AG09309 (cell line): ENCODE results near the gene SELENOV.
"Not testable (repeated sequence)": the region's sequence is repeated elsewhere in the genome, so short reads cannot be mapped to it uniquely, and the experiment has no call there.

Experiments used
- DNase-seq: peaks from one replicate; pipeline ENCODE4 v3.0.0-alpha.2; 2010; ENCODE audit warnings: low read depth
- H3K4me3 ChIP-seq: 2 replicates; pipeline ENCODE4 v1.5.1; 2011; ENCODE audit warnings: mild to moderate bottlenecking, low read depth, low read length, moderate library complexity; ENCODE audit not compliant: control insufficient read depth
- CTCF ChIP-seq: IDR thresholded peaks from 2 replicates; pipeline ENCODE4 v1.5.1; 2011; ENCODE audit warnings: mild to moderate bottlenecking, low read depth, low read length, inconsistent platforms; ENCODE audit not compliant: insufficient read depth, control insufficient read depth; ENCODE audit errors: missing control alignments

Gene SELENOV

GRCh38 chr19:39471756-39472536 lies 43.0 kb upstream of the SELENOV start:
- TF ChIP-seq CTCF = no peak
- DNase-seq = no peak
- no peak overlapping the region for H3K4me3 ChIP-seq

GRCh38 chr19:39472746-39473442 lies 42.0 kb upstream of the SELENOV start:
- no peak for DNase-seq
- no peak for TF ChIP-seq CTCF

GRCh38 chr19:39473443-39473960 lies 41.4 kb upstream of the SELENOV start:
- TF ChIP-seq CTCF = no peak
- no peak for DNase-seq
- H3K4me3 ChIP-seq = no peak overlapping the region

More at GRCh38 chr19:39472746-39473442, 42.0 kb upstream of the SELENOV start:
- no peak overlapping the region for H3K4me3 ChIP-seq

GRCh38 chr19:39474139-39474620 lies 40.8 kb upstream of the SELENOV start:
- peak; percentile 89 for TF ChIP-seq CTCF
- no peak for DNase-seq
- H3K4me3 ChIP-seq = no peak overlapping the region

GRCh38 chr19:39475748-39476147 lies 39.2 kb upstream of the SELENOV start:
- H3K4me3 ChIP-seq = no peak overlapping the region
- DNase-seq = no peak
- TF ChIP-seq CTCF = no peak

- not testable (repeated sequence) for H3K4me3 ChIP-seq, DNase-seq
Measured at GRCh38 chr19:39479319-39479801, 35.6 kb upstream of the SELENOV start.

- H3K4me3 ChIP-seq = no peak overlapping the region
- no peak for TF ChIP-seq CTCF
- no peak for DNase-seq
Measured at GRCh38 chr19:39479916-39480315, 35.0 kb upstream of the SELENOV start.
